ENCODE results near the gene ZNF618.

The ZNF618 gene

GRCh38 chr9:113888336-113888735 is 12.2 kb downstream of the ZNF618 start:
- no peak for TF ChIP-seq CTCF (IDR thresholded peaks at IDR 0.05; ENCODE audit: extremely low read depth, missing control alignments)
- no peak for DNase-seq (ENCODE audit: low spot score)

- DNase-seq (ENCODE audit: low spot score), result no peak
- TF ChIP-seq CTCF (IDR thresholded peaks at IDR 0.05; ENCODE audit: extremely low read depth, missing control alignments), result no peak
Observed at GRCh38 chr9:113888976-113889375, 12.9 kb downstream of the ZNF618 start.

GRCh38 chr9:113890704-113891103 is 14.6 kb downstream of the ZNF618 start:
- no peak for TF ChIP-seq CTCF (IDR thresholded peaks at IDR 0.05; ENCODE audit: extremely low read depth, missing control alignments)
- no peak for DNase-seq (ENCODE audit: low spot score)

- no peak for DNase-seq (ENCODE audit: low spot score)
- no peak for TF ChIP-seq CTCF (IDR thresholded peaks at IDR 0.05; ENCODE audit: extremely low read depth, missing control alignments)
Observed at GRCh38 chr9:113892861-113893491, 16.9 kb downstream of the ZNF618 start.

GRCh38 chr9:113894166-113894565 is 18.1 kb downstream of the ZNF618 start:
- no peak for TF ChIP-seq CTCF (IDR thresholded peaks at IDR 0.05; ENCODE audit: extremely low read depth, missing control alignments)
- DNase-seq (ENCODE audit: low spot score), result no peak

- DNase-seq (ENCODE audit: low spot score), result no peak
- TF ChIP-seq CTCF (IDR thresholded peaks at IDR 0.05; ENCODE audit: extremely low read depth, missing control alignments), result no peak
Observed at GRCh38 chr9:113895526-113895925, 19.4 kb downstream of the ZNF618 start.

GRCh38 chr9:113896713-113897112 is 20.6 kb downstream of the ZNF618 start:
- DNase-seq (ENCODE audit: low spot score), result no peak
- no peak for TF ChIP-seq CTCF (IDR thresholded peaks at IDR 0.05; ENCODE audit: extremely low read depth, missing control alignments)

Measured in GM20000 (cell line).